Neural progenitor cell (in vitro differentiated cells): Measurements from ENCODE around the gene TEKT2.

ENCODE experiments used
- CTCF ChIP-seq: fragments of 200-600 bp; sonication (generic); IDR thresholded peaks from 2 replicates; pipeline ENCODE4 v1.5.1; 2017; ENCODE audit warnings: antibody characterized with exemption, mild to moderate bottlenecking
- EZH2 ChIP-seq: fragments of 200-600 bp; sonication (generic); IDR thresholded peaks from 2 replicates; pipeline ENCODE4 v1.6.1; 2017; ENCODE audit warnings: antibody characterized with exemption, mild to moderate bottlenecking, moderate library complexity
- EZH2phosphoT487 ChIP-seq: fragments of 200-600 bp; sonication (generic); IDR thresholded peaks from 2 replicates; pipeline ENCODE4 v1.6.1; 2017; ENCODE audit warnings: antibody characterized with exemption

GRCh38 chr1:36034692-36035091 lies 49.2 kb upstream of the TEKT2 start:
- TF ChIP-seq EZH2 (no peak), CTCF (no peak), EZH2phosphoT487 (no peak)
